ENCODE data around the gene NXN.
"Not testable (repeated sequence)": the region's sequence is repeated elsewhere in the genome, so short reads cannot be mapped to it uniquely, and the experiment has no call there.

NXN gene

DNA sequence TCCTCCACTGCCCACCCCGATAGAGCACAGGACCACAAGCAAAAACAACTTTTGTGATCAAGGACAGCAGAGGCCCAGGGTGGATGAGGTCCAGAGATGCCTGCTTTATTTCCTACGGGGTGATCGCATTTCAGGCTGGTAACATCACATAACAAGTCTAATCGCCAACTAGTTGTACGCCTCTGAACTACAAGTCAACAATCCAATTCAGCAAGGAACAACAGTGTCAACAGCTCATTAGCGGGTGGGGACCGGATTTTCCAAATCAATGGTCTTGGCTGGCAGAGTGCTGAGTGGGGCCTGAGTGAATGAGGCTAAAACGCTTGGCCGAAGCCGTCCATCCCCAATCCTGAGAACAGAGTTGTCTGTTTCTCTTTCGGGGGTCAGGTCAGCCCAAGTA lies 180.3 kb downstream of the NXN start:
- DNase-seq (ENCODE audit: low read depth) = no peak

DNA sequence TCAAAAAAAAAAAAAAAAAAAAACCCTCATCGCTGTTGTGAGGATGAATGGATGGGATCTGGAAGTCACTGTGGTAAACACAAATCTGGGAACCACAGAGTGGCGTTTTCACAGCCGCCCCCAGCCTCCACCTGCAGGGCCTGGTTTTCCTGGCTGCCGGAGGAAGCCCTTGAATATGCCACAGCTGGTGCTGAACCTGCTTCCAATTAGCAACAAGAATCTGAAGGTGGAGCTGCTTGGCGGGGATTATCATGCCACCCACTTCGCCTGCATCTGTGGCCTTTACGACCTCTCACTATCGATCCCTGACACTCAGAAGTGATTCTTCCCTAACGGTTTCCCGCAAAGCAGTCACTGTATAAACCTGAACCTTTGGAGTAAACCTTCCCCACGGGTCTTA lies 181.3 kb downstream of the NXN start:
- DNase-seq (ENCODE audit: low read depth) = no peak

DNA sequence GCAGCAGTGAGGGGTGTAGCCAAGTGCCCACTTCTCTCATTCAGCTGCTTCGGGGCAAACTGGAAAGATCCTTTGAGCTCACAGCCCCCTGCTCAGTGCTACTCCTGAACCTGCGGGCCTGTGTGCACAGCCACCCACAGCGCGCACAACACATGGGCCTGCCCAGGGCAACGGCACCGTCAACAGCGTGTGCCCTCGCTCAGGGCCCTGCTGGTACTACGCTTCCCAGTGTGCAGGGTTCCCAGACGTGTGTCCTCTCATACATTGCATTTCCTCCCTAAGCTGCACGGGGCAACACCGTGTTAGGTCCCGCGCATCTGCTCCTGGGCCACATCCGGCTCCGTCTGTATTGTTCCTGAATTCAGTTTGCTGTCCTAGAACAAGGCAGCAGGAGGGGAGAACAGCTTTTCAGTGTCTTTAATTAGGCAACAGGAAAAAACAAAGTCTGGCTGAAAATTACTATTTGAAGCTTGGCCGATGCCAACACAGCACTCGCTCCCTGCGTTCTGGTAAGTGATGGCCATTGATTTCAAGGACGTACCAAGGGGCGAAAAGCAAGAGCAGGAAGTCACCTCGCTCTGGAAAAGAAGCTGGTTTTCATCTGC lies 182.2 kb downstream of the NXN start:
- DNase-seq (ENCODE audit: low read depth) = no peak

- DNase-seq (ENCODE audit: low read depth) = no peak
These were observed 183.0 kb downstream of the NXN start for GRCh38 chr17:796609-797008.

GRCh38 chr17:795721-796120 lies 183.9 kb downstream of the NXN start:
- DNase-seq (ENCODE audit: low read depth) = no peak

GRCh38 chr17:795276-795675 lies 184.3 kb downstream of the NXN start:
- no peak for DNase-seq (ENCODE audit: low read depth)

- DNase-seq (ENCODE audit: low read depth) = peak; percentile 80
These were observed 184.7 kb downstream of the NXN start for GRCh38 chr17:794876-795275.

DNA sequence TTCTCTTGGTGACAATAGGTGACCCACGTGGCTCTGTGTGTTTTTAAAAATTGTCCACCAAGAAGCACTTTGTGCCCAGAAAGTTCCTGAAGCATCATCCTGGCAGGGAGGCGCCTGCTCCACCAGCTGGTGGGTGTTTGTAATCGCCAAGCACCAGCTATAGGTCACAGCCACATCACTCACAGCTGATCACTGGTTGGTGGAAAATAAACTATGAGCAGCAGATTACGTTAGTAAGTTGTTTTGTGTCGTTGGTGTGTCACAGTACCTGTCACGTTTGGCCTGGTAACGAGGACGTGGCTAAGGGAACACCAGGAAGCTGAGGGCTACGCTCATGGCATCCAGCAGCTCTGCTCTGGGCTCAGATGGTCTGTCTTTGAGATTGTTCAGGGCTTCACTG lies 187.3 kb downstream of the NXN start:
- peak; percentile 37 for DNase-seq (ENCODE audit: low read depth)

DNA sequence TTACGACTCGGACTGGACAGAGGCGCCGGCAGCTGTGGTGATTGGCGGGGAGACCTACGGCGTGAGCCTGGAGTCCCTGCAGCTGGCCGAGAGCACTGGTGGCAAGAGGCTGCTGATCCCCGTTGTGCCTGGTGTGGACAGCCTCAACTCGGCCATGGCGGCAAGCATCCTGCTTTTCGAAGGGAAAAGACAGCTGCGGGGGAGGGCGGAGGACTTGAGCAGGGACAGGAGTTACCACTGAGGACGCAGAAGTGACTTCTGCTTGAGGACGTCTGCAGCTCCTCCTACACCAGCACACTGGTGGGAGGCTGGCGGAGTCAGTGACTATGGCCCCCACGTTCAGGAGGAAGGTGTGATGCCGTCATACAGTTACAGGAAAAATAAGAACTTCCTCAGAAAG lies 187.7 kb downstream of the NXN start:
- no peak for DNase-seq (ENCODE audit: low read depth)

- DNase-seq (ENCODE audit: low read depth) = not testable (repeated sequence)
These were observed 188.7 kb downstream of the NXN start for GRCh38 chr17:790874-791247.

DNA sequence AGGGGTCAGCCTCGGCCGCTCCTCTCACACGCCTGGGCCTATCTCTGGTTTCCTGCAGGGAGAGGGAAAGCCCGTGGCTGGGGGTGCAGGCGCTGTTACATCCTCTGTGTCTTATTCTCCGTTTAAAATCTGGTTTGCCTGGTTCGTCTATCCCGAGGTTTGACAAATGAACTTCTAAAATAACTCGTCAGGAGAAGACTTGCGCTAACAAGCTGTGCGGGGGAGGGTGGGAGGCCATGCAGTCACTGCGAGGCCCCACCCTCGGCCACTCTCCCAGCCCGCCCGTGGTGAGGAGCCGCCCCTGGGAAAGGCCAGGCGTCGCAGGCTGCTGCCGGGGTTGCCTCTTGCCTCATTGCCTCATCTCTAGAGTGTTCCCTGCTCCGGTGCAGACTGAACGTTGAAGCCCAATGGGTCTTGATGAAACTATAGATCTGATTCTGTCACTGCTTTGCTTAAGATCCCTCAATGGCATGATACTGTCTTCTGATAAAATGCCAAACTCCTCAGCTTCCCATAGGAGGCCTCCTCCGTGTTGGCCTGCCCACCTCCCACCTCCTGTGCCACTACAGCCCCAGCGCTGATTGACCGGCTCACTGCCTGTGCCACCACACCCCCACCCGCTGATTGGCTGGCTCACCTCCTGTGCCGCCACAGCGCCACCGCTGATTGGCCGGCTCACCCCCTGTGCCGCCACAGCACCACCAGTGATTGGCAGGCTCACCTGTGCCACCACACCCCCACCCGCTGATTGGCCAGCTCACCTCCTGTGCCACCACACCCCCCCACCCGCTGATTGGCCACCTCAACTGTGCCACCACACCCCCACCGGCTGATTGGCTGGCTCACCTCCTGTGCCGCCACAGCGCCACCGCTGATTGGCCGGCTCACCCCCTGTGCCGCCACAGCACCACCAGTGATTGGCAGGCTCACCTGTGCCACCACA lies 189.4 kb downstream of the NXN start:
- DNase-seq (ENCODE audit: low read depth) = not testable (repeated sequence)

GRCh38 chr17:789160-789840 lies 190.3 kb downstream of the NXN start:
- no peak for DNase-seq (ENCODE audit: low read depth)

GRCh38 chr17:788551-788950 lies 191.0 kb downstream of the NXN start:
- DNase-seq (ENCODE audit: low read depth) = no peak

GRCh38 chr17:787641-788221 lies 191.8 kb downstream of the NXN start:
- DNase-seq (ENCODE audit: low read depth) = no peak

DNA sequence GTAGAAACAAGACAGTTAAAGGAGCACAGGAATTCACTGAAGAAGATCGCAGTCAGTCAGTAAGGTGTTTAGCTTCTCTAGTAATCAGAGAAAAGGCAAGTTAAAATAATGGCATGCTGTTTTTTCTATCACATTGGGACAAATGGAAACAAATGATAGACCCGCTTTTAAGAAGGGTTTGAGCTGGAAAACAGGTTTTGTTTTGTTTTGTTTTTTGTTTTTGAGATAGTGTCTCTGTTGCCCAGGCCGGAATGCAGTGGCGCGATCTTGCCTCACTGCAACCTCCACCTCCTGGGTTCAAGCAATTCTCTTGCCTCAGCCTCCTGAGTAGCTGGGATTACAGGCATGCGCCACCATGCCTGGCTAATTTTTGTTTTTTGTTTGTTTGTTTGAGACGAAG lies 193.7 kb downstream of the NXN start:
- not testable (repeated sequence) for DNase-seq (ENCODE audit: low read depth)

DNA sequence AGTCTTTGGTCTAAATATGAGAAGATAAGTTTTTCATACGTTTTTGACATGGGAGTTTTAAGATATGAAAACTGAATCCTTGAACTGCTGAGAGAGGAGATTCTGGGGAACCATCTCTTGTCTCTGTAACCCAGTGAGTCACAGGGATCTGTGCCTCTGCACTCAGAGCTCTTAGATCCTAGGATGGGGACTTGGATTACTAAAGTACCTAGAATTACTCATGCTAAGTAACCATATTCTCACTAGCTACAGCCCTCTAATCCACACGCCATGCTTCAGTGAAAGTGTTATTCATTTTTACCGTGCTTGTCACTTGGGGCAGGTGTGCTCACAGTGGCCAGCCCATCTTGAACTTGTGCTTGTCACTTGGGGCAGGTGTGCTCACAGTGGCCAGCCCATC lies 195.4 kb downstream of the NXN start:
- peak; percentile 51 for DNase-seq (ENCODE audit: low read depth)

DNA sequence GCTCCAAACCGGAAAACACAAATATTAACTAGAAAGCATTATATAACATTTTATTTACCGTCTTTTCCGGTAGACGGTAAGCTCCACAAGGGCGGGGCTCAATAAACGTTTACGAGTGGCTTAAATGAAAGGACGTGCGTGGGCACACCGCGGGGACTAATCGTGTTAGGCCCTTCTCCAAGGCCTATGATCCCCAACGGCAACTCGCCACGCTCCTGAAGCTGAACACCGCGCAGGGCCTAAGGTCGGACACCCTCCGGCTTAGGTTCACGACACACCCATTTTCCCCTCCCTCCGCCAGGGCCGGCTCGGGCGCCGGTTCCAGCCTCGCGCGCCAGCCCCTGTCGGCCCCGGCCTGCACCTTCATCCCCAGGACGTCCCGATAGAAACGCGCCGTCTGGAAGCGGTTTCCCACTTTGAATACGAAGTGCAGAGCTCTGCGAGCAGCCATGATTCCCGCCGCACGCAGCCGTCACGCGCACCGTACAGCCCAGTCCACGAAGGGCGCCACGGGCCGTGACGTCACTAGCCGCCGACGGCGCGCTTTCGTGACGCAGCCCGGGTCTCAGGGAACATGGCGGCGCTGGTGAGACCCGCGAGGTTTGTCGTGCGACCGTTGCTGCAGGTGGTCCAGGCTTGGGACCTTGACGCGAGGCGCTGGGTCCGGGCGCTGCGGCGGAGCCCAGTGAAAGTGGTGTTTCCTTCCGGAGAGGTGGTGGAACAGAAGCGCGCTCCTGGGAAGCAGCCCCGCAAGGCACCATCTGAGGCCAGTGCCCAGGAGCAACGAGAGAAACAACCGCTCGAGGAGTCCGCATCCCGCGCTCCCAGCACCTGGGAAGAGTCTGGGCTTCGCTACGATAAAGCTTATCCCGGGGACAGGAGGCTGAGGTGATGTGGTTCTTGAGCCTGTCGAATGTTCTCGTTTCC lies 197.5 kb downstream of the NXN start, which contains the start of the genes GLOD4 and MRM3:
Gene GLOD4 (minus strand): TSS at position 476 of the 927 bp plus-strand sequence. CDS start 25 bp downstream, at position 451.
Gene MRM3 (plus strand): TSS at position 549 of the 927 bp plus-strand sequence. CDS start 26 bp downstream, at position 575.
- peak; percentile 87 for DNase-seq (ENCODE audit: low read depth)

GRCh38 chr17:778096-778495 lies 201.5 kb downstream of the NXN start:
- DNase-seq (ENCODE audit: low read depth) = no peak

DNA sequence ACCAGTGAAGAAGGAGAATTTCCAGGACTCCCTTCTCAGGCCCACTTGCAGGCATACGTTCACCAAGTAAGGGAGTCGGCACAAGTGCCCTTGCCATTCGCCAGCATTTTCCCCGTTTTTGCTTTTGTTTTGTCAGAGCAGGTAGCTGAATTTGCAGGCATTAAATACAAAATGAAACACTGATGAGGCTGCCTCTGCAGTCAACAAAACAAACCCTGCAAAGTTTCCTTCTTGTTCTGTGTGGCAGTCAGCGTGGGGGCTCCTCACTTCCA lies 205.3 kb downstream of the NXN start:
- no peak for DNase-seq (ENCODE audit: low read depth)

- DNase-seq (ENCODE audit: low read depth) = no peak
These were observed 205.9 kb downstream of the NXN start for GRCh38 chr17:773467-774312.

- DNase-seq (ENCODE audit: low read depth) = no peak
These were observed 206.6 kb downstream of the NXN start for GRCh38 chr17:773016-773415.

All from ELR (cell line).